ENCODE measurements around the gene SIX2. TPM values are rescaled to one million over a fixed set of nuclear protein-coding genes. Genes with fewer than 3 reads are reported as not detected.

SIX2 gene
- total RNA-seq, 1 donor from 2014 or later, result 7.4 TPM

GRCh38 chr2:44964752-44965236 is 44.5 kb downstream of the SIX2 start:
- no peak overlapping the region for H3K9ac ChIP-seq (ENCODE audit: low read length)
- no peaks in the 10 kb centered on the region for H3K9me3 Mint-ChIP-seq (ENCODE audit: unreplicated experiment)
- H3K4me1 Mint-ChIP-seq (ENCODE audit: low read depth, unreplicated experiment), result peaks cover 5% of the 10 kb centered on the region
- FAIRE-seq, result no peak
- no peaks in the 10 kb centered on the region for H3K79me2 ChIP-seq (ENCODE audit: insufficient read depth, low read length)
- no peak overlapping the region for H3K4me2 ChIP-seq (ENCODE audit: low read length)
- TF ChIP-seq CTCF (IDR thresholded peaks at IDR 0.05; ENCODE audit: insufficient read depth, low read depth, low read length) (no peak), EZH2 (IDR thresholded peaks at IDR 0.05; ENCODE audit: insufficient read depth, low read length) (no peak)
- no peak overlapping the region for H3K27ac ChIP-seq (ENCODE audit: low read depth, low read length)
- H2AFZ ChIP-seq (ENCODE audit: low read depth, low read length), result no peak overlapping the region
- H3K27me3 Mint-ChIP-seq (ENCODE audit: low read depth, unreplicated experiment), result peaks cover 24% of the 10 kb centered on the region
- no peaks in the 10 kb centered on the region for H3K4me1 ChIP-seq (ENCODE audit: insufficient read depth, low read length)
- H3K4me3 Mint-ChIP-seq (ENCODE audit: unreplicated experiment), result no peak overlapping the region
- H3K27me3 ChIP-seq (ENCODE audit: insufficient read depth, low read length), result no peaks in the 10 kb centered on the region
- no peaks in the 10 kb centered on the region for H4K20me1 ChIP-seq (ENCODE audit: insufficient read depth, low read length)
- no peak for DNase-seq (ENCODE audit: low read depth)
- H3K4me3 ChIP-seq (ENCODE audit: insufficient read depth, low read depth, low read length), result no peak overlapping the region
- no peak overlapping the region for H3K27ac Mint-ChIP-seq (ENCODE audit: unreplicated experiment)
- H3K9me3 ChIP-seq (ENCODE audit: insufficient read depth, low read depth, low read length), result no peaks in the 10 kb centered on the region
- no peaks in the 10 kb centered on the region for H3K36me3 Mint-ChIP-seq (ENCODE audit: low read depth, unreplicated experiment)
- H3K36me3 ChIP-seq (ENCODE audit: insufficient read depth, low read length), result no peaks in the 10 kb centered on the region

- Histone ChIP-seq H3K9ac (ENCODE audit: low read length) (no peak overlapping the region), H4K20me1 (ENCODE audit: insufficient read depth, low read length) (no peaks in the 10 kb centered on the region), H3K79me2 (ENCODE audit: insufficient read depth, low read length) (no peaks in the 10 kb centered on the region), H3K4me2 (ENCODE audit: low read length) (no peak overlapping the region), H3K4me1 (ENCODE audit: insufficient read depth, low read length) (peaks cover 5% of the 10 kb centered on the region), H3K9me3 (ENCODE audit: insufficient read depth, low read depth, low read length) (no peaks in the 10 kb centered on the region), H2AFZ (ENCODE audit: low read depth, low read length) (no peak overlapping the region), H3K27ac (ENCODE audit: low read depth, low read length) (no peak overlapping the region), H3K36me3 (ENCODE audit: insufficient read depth, low read length) (no peaks in the 10 kb centered on the region), H3K27me3 (ENCODE audit: insufficient read depth, low read length) (peaks cover 4% of the 10 kb centered on the region), H3K4me3 (ENCODE audit: insufficient read depth, low read depth, low read length) (no peak overlapping the region)
- no peak overlapping the region for H3K4me3 Mint-ChIP-seq (ENCODE audit: unreplicated experiment)
- no peak overlapping the region for H3K27ac Mint-ChIP-seq (ENCODE audit: unreplicated experiment)
- no peaks in the 10 kb centered on the region for H3K9me3 Mint-ChIP-seq (ENCODE audit: unreplicated experiment)
- H3K27me3 Mint-ChIP-seq (ENCODE audit: low read depth, unreplicated experiment), result peaks cover 25% of the 10 kb centered on the region
- DNase-seq (ENCODE audit: low read depth), result no peak
- FAIRE-seq, result no peak
- TF ChIP-seq CTCF (IDR thresholded peaks at IDR 0.05; ENCODE audit: insufficient read depth, low read depth, low read length), result no peak
- no peak for TF ChIP-seq EZH2 (IDR thresholded peaks at IDR 0.05; ENCODE audit: insufficient read depth, low read length)
- peaks cover 5% of the 10 kb centered on the region for H3K4me1 Mint-ChIP-seq (ENCODE audit: low read depth, unreplicated experiment)
- H3K36me3 Mint-ChIP-seq (ENCODE audit: low read depth, unreplicated experiment), result no peaks in the 10 kb centered on the region
Measured at GRCh38 chr2:44962176-44962695, 47.0 kb downstream of the SIX2 start.

DNA sequence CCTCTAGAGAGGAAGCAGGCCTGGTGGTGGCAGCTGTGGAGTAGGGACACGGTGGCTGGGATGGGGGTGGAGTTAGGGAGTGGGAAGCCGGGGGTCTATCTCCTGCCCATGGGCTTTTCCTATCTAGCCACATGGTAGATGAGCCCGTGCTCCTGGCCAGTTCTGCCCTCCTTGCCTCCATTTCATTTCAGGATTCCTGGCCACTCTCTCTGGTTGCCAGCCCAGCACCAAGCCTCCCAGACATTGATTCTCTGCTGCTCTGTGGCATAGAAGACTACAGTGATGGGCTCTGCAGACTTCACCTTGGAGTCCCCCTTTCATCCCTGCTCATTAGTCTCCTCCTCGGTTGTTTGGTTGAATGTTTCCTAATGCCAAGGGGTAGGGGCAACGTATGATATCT is 48.4 kb downstream of the SIX2 start:
- H3K4me3 ChIP-seq (ENCODE audit: insufficient read depth, low read depth, low read length), result no peak overlapping the region
- H3K4me3 Mint-ChIP-seq (ENCODE audit: unreplicated experiment), result no peak overlapping the region
- H3K9me3 Mint-ChIP-seq (ENCODE audit: unreplicated experiment), result no peaks in the 10 kb centered on the region
- no peak overlapping the region for H3K27ac Mint-ChIP-seq (ENCODE audit: unreplicated experiment)
- H3K27me3 ChIP-seq (ENCODE audit: insufficient read depth, low read length), result peaks cover 15% of the 10 kb centered on the region
- H3K27ac ChIP-seq (ENCODE audit: low read depth, low read length), result no peak overlapping the region
- no peaks in the 10 kb centered on the region for H3K79me2 ChIP-seq (ENCODE audit: insufficient read depth, low read length)
- no peak for TF ChIP-seq CTCF (IDR thresholded peaks at IDR 0.05; ENCODE audit: insufficient read depth, low read depth, low read length)
- TF ChIP-seq EZH2 (IDR thresholded peaks at IDR 0.05; ENCODE audit: insufficient read depth, low read length), result no peak
- no peak overlapping the region for H3K9ac ChIP-seq (ENCODE audit: low read length)
- no peaks in the 10 kb centered on the region for H3K9me3 ChIP-seq (ENCODE audit: insufficient read depth, low read depth, low read length)
- H3K4me1 Mint-ChIP-seq (ENCODE audit: low read depth, unreplicated experiment), result peaks cover 7% of the 10 kb centered on the region
- no peak for DNase-seq (ENCODE audit: low read depth)
- peaks cover 5% of the 10 kb centered on the region for H3K4me1 ChIP-seq (ENCODE audit: insufficient read depth, low read length)
- H3K27me3 Mint-ChIP-seq (ENCODE audit: low read depth, unreplicated experiment), result peaks cover 30% of the 10 kb centered on the region
- H2AFZ ChIP-seq (ENCODE audit: low read depth, low read length), result no peak overlapping the region
- H3K36me3 Mint-ChIP-seq (ENCODE audit: low read depth, unreplicated experiment), result peaks cover 1% of the 10 kb centered on the region
- no peaks in the 10 kb centered on the region for H4K20me1 ChIP-seq (ENCODE audit: insufficient read depth, low read length)
- no peak for FAIRE-seq
- H3K36me3 ChIP-seq (ENCODE audit: insufficient read depth, low read length), result no peaks in the 10 kb centered on the region
- H3K4me2 ChIP-seq (ENCODE audit: low read length), result no peak overlapping the region
